MM.1S (cell line): ENCODE measurements around the gene HSD17B7.

Source experiments
- DNase-seq: peaks from one replicate; pipeline ENCODE4 v3.0.0-alpha.2; 2015
- H2AFZ ChIP-seq: fragments of 300-600 bp; sonication (generic); 2 replicates; pipeline ENCODE4 v1.6.0; 2016; ENCODE audit warnings: antibody characterized with exemption, low read length
- H3F3A ChIP-seq: fragments of 300-600 bp; sonication (generic); 2 replicates; pipeline ENCODE4 v1.6.1; 2016; ENCODE audit warnings: mild to moderate bottlenecking, antibody characterized with exemption, low read length, moderate library complexity, mixed read lengths; ENCODE audit not compliant: insufficient read depth
- H3K27ac ChIP-seq: fragments of 300-600 bp; sonication (generic); 2 replicates; pipeline ENCODE4 v1.5.1; 2016; ENCODE audit warnings: mild to moderate bottlenecking, low read length
- H3K27me3 ChIP-seq: fragments of 300-600 bp; sonication (generic); replicated peaks from 2 replicates; pipeline ENCODE4 v1.6.0; 2016; ENCODE audit warnings: low read length; ENCODE audit not compliant: insufficient read depth
- H3K36me3 ChIP-seq: fragments of 300-600 bp; sonication (generic); replicated peaks from 2 replicates; pipeline ENCODE4 v1.6.1; 2016; ENCODE audit warnings: mild to moderate bottlenecking, low read length, mixed read lengths; ENCODE audit not compliant: insufficient read depth
- H3K4me1 ChIP-seq: fragments of 300-600 bp; sonication (generic); 2 replicates; pipeline ENCODE4 v1.6.1; 2016; ENCODE audit warnings: low read length, mixed read lengths
- H3K4me2 ChIP-seq: fragments of 300-600 bp; sonication (generic); 2 replicates; pipeline ENCODE4 v1.6.0; 2016; ENCODE audit warnings: low read depth, low read length
- H3K4me3 ChIP-seq: fragments of 300-600 bp; sonication (generic); 2 replicates; pipeline ENCODE4 v1.5.1; 2016; ENCODE audit warnings: low read length, mixed read lengths
- H3K79me2 ChIP-seq: fragments of 300-600 bp; sonication (generic); 2 replicates; pipeline ENCODE4 v1.6.1; 2016; ENCODE audit warnings: mixed run types, low read length, mixed read lengths
- H3K9ac ChIP-seq: fragments of 300-600 bp; sonication (generic); 2 replicates; pipeline ENCODE4 v1.6.1; 2016; ENCODE audit warnings: low read length, mixed read lengths
- H3K9me2 ChIP-seq: fragments of 300-600 bp; sonication (generic); replicated peaks from 2 replicates; pipeline ENCODE4 v1.6.1; 2016; ENCODE audit warnings: mild to moderate bottlenecking, low read length, mixed read lengths; ENCODE audit not compliant: insufficient read depth
- H3K9me3 ChIP-seq: fragments of 300-600 bp; sonication (generic); replicated peaks from 2 replicates; pipeline ENCODE4 v1.6.1; 2016; ENCODE audit warnings: mild to moderate bottlenecking, low read length, mixed read lengths; ENCODE audit not compliant: insufficient read depth
- H4K20me1 ChIP-seq: fragments of 300-600 bp; sonication (generic); 2 replicates; pipeline ENCODE4 v1.6.1; 2016; ENCODE audit warnings: mild to moderate bottlenecking, low read length, moderate library complexity, mixed read lengths; ENCODE audit not compliant: insufficient read depth
- CTCF ChIP-seq: fragments of 300-600 bp; sonication (generic); IDR thresholded peaks from 2 replicates; pipeline ENCODE4 v1.5.1; 2016; ENCODE audit warnings: antibody characterized with exemption, low read length, mixed read lengths
- EZH2 ChIP-seq: fragments of 300-600 bp; sonication (generic); optimal IDR thresholded peaks from 2 replicates; pipeline ENCODE3; 2017; ENCODE audit warnings: low read depth, mild to moderate bottlenecking, antibody characterized with exemption, low read length, mixed read lengths
- EZH2phosphoT487 ChIP-seq: fragments of 300-600 bp; sonication (generic); IDR thresholded peaks from 2 replicates; pipeline ENCODE4 v1.6.1; 2018; ENCODE audit warnings: antibody characterized with exemption, low read length

HSD17B7 gene

GRCh38 chr1:162829268-162829667 lies 38.8 kb downstream of the HSD17B7 start:
- H3K9me3 ChIP-seq, result no peaks in the 10 kb centered on the region
- no peak overlapping the region for H3K9ac ChIP-seq
- TF ChIP-seq EZH2phosphoT487, result no peak
- no peak for TF ChIP-seq CTCF
- no peak for TF ChIP-seq EZH2
- no peak overlapping the region for H3K27ac ChIP-seq
- H3K4me3 ChIP-seq, result no peak overlapping the region
- H3K4me2 ChIP-seq, result no peak overlapping the region
- no peaks in the 10 kb centered on the region for H3K79me2 ChIP-seq
- H2AFZ ChIP-seq, result no peak overlapping the region
- H3K27me3 ChIP-seq, result no peaks in the 10 kb centered on the region
- peaks cover 5% of the 10 kb centered on the region for H3F3A ChIP-seq
- DNase-seq, result no peak
- no peaks in the 10 kb centered on the region for H3K9me2 ChIP-seq
- no peaks in the 10 kb centered on the region for H4K20me1 ChIP-seq
- peaks cover 8% of the 10 kb centered on the region for H3K4me1 ChIP-seq
- H3K36me3 ChIP-seq, result no peaks in the 10 kb centered on the region

GRCh38 chr1:162832470-162832869 lies 42.0 kb downstream of the HSD17B7 start:
- Histone ChIP-seq H3K4me3 (no peak overlapping the region), H2AFZ (no peak overlapping the region), H3K9me3 (no peaks in the 10 kb centered on the region), H3K36me3 (no peaks in the 10 kb centered on the region), H3K79me2 (no peaks in the 10 kb centered on the region), H3K9me2 (no peaks in the 10 kb centered on the region), H3K4me1 (peaks cover 38% of the 10 kb centered on the region), H3K27ac (no peak overlapping the region), H3K9ac (no peak overlapping the region), H3F3A (peaks cover 37% of the 10 kb centered on the region), H4K20me1 (no peaks in the 10 kb centered on the region), H3K27me3 (no peaks in the 10 kb centered on the region), H3K4me2 (no peak overlapping the region)
- DNase-seq, result no peak
- TF ChIP-seq EZH2 (no peak), CTCF (no peak), EZH2phosphoT487 (no peak)

GRCh38 chr1:162835157-162835899 lies 44.8 kb downstream of the HSD17B7 start:
- peak; percentile 97 for DNase-seq
- H3F3A ChIP-seq, result peaks cover 37% of the 10 kb centered on the region
- H3K27me3 ChIP-seq, result no peaks in the 10 kb centered on the region
- H4K20me1 ChIP-seq, result no peaks in the 10 kb centered on the region
- H3K9me2 ChIP-seq, result no peaks in the 10 kb centered on the region
- no peak for TF ChIP-seq CTCF
- TF ChIP-seq EZH2, result no peak
- TF ChIP-seq EZH2phosphoT487, result no peak
- peak overlapping the region; percentile 69 for H3K4me2 ChIP-seq
- peak overlapping the region; percentile 87 for H3K27ac ChIP-seq
- H3K9ac ChIP-seq, result peak overlapping the region; percentile 43
- H3K36me3 ChIP-seq, result no peaks in the 10 kb centered on the region
- peaks cover 38% of the 10 kb centered on the region for H3K4me1 ChIP-seq
- peak overlapping the region; percentile 16 for H3K4me3 ChIP-seq
- no peaks in the 10 kb centered on the region for H3K79me2 ChIP-seq
- H2AFZ ChIP-seq, result peak overlapping the region; percentile 41
- no peaks in the 10 kb centered on the region for H3K9me3 ChIP-seq
